Spleen (tissue), 7 donors: ENCODE measurements around the gene FBLN5.

Experiments used
- POLR2A ChIP-seq, 3 donors: fragments of 450-650 bp; IDR thresholded peaks; one replicate each; pipeline ENCODE4 v1.5.1; 2017; ENCODE audit warnings: antibody characterized with exemption in 3 of 3, mild to moderate bottlenecking in 1 of 3
- TF ChIP-seq, protein P1 (sequence below), 11 experiments: fragments of 200-600 bp in 7 of 11; fragments of 450-650 bp in 4 of 11; sonication (generic) in 4 of 11; IDR thresholded peaks in 8 of 11; conservative IDR thresholded peaks in 3 of 11; 1 replicate in 7 of 11; 2 replicates in 4 of 11; pipeline versions ENCODE4 v1.4.0 to v1.8.0; 2016 to 2021; ENCODE audit warnings: antibody characterized with exemption in 11 of 11, inconsistent platforms in 4 of 11, mild to moderate bottlenecking in 1 of 11
- donor health status: DM: no; HTN: no; CAD: no; lungs with moderate emphysema.
- donor health status: DM: no; HTN: no; CAD: no.
- donor health status: DM: no; HTN: no; CAD: no.

GRCh38 chr14:91827746-91828145 is 119.7 kb downstream of the FBLN5 start:
- TF ChIP-seq POLR2A (IDR thresholded peaks at IDR 0.05) = no peak
- TF ChIP-seq, protein P1, sequence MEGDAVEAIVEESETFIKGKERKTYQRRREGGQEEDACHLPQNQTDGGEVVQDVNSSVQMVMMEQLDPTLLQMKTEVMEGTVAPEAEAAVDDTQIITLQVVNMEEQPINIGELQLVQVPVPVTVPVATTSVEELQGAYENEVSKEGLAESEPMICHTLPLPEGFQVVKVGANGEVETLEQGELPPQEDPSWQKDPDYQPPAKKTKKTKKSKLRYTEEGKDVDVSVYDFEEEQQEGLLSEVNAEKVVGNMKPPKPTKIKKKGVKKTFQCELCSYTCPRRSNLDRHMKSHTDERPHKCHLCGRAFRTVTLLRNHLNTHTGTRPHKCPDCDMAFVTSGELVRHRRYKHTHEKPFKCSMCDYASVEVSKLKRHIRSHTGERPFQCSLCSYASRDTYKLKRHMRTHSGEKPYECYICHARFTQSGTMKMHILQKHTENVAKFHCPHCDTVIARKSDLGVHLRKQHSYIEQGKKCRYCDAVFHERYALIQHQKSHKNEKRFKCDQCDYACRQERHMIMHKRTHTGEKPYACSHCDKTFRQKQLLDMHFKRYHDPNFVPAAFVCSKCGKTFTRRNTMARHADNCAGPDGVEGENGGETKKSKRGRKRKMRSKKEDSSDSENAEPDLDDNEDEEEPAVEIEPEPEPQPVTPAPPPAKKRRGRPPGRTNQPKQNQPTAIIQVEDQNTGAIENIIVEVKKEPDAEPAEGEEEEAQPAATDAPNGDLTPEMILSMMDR (IDR thresholded peaks at IDR 0.05 in 8 of 11, conservative IDR thresholded peaks at IDR 0.05 in 3 of 11) = no peak
